Measurements from ENCODE around the gene FOXN3.

Gene FOXN3

DNA sequence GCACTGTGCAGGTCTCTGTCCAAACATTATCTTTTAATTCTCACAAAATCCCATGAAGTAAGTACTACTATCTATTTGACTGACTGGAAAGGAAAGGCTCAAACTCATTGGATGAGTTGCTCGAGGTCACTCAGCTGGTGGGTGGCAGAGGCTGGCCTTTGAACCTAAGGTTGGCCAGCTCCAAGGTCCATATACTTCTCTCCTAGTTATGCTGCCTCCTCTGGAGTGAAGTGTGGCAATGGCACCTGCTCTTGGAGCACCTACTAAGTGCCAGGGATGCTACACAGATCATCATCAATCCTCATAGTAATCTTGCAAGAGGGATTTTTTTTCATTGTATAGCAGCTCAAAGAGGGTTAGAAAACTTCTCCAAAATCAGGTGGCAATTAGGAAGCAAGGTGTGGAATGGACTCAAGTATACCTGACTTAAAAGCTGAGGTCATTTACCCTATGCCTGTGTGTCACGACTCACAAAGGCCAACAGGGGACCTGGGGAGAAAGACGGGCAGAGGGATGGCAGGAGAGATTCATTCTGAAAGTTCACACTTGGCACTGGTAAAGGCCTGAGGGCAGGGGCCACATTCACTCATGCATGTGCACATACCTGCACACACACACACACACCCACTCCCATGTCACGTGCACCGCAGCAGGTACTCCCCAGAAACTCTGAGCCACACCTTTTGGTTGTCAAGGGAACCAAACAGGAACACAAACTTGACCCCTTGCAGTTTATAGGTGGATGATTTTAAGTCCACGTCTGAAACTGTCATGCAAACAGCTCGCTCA, 146.4 kb downstream of the FOXN3 start:
- Histone ChIP-seq H3K9me2 (replicated peaks; ENCODE audit: low read depth, low read length) (no peaks in the 10 kb centered on the region), H3K9ac (ENCODE audit: low read depth, low read length, poor library complexity, severe bottlenecking) (no peak overlapping the region), H4K20me1 (ENCODE audit: insufficient read depth, low read length, poor library complexity, severe bottlenecking) (peaks cover 31% of the 10 kb centered on the region), H3K27me3 (ENCODE audit: insufficient read depth, low read length, poor library complexity, severe bottlenecking) (no peaks in the 10 kb centered on the region), H3K4me3 (ENCODE audit: low read length, poor library complexity, severe bottlenecking) (no peak overlapping the region), H3K36me3 (ENCODE audit: insufficient read depth, low read length) (peaks cover 24% of the 10 kb centered on the region; the same call in 1 of the 2 replicates), H3K79me2 (ENCODE audit: insufficient read depth, low read length) (peaks cover 88% of the 10 kb centered on the region; the same call in 1 of the 2 replicates), H3F3A (ENCODE audit: low read depth) (no peaks in the 10 kb centered on the region), H3K4me1 (ENCODE audit: insufficient read depth, low read length, poor library complexity, severe bottlenecking) (peaks cover 20% of the 10 kb centered on the region), H3K4me2 (ENCODE audit: low read depth, low read length, poor library complexity, severe bottlenecking) (no peak overlapping the region), H3K9me3 (ENCODE audit: insufficient read depth, low read depth, low read length) (no peaks in the 10 kb centered on the region), H2AFZ (ENCODE audit: low read length) (no peak overlapping the region)
- TF ChIP-seq, protein P1, sequence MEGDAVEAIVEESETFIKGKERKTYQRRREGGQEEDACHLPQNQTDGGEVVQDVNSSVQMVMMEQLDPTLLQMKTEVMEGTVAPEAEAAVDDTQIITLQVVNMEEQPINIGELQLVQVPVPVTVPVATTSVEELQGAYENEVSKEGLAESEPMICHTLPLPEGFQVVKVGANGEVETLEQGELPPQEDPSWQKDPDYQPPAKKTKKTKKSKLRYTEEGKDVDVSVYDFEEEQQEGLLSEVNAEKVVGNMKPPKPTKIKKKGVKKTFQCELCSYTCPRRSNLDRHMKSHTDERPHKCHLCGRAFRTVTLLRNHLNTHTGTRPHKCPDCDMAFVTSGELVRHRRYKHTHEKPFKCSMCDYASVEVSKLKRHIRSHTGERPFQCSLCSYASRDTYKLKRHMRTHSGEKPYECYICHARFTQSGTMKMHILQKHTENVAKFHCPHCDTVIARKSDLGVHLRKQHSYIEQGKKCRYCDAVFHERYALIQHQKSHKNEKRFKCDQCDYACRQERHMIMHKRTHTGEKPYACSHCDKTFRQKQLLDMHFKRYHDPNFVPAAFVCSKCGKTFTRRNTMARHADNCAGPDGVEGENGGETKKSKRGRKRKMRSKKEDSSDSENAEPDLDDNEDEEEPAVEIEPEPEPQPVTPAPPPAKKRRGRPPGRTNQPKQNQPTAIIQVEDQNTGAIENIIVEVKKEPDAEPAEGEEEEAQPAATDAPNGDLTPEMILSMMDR (conservative IDR thresholded peaks at IDR 0.05; ENCODE audit: low read length) = no peak
- TF ChIP-seq EZH2phosphoT487 (IDR thresholded peaks at IDR 0.05; ENCODE audit: borderline replicate concordance) = no peak

DNA sequence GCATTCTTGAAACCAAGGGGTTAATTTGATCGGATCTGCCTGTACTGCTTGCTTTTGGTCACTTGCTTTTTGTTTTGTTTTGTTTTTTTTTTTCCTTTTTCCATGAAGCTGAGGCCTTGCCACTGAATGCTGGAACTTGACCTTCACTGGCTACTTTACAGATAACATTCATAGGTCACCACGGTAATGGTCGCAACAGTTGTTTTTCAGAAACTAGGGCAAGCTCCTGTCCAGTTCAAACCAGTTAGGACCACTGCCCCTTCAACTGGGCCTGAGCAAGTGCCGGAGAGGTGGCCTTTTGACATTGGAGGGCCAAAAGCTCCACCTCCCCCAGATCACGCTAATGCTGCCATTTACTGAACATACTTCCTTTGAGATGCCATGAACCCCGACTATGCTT, 147.6 kb downstream of the FOXN3 start:
- no peak overlapping the region for H3K4me2 ChIP-seq (ENCODE audit: low read depth, low read length, poor library complexity, severe bottlenecking)
- no peak overlapping the region for H2AFZ ChIP-seq (ENCODE audit: low read length)
- peaks cover 30% of the 10 kb centered on the region for H4K20me1 ChIP-seq (ENCODE audit: insufficient read depth, low read length, poor library complexity, severe bottlenecking)
- H3K4me3 ChIP-seq (ENCODE audit: low read length, poor library complexity, severe bottlenecking) = no peak overlapping the region
- TF ChIP-seq, protein P1 (conservative IDR thresholded peaks at IDR 0.05; ENCODE audit: low read length) = no peak
- no peak for TF ChIP-seq EZH2phosphoT487 (IDR thresholded peaks at IDR 0.05; ENCODE audit: borderline replicate concordance)
- no peak overlapping the region for H3K9ac ChIP-seq (ENCODE audit: low read depth, low read length, poor library complexity, severe bottlenecking)
- no peaks in the 10 kb centered on the region for H3K9me2 ChIP-seq (replicated peaks; ENCODE audit: low read depth, low read length)
- no peaks in the 10 kb centered on the region for H3K9me3 ChIP-seq (ENCODE audit: insufficient read depth, low read depth, low read length)
- H3K36me3 ChIP-seq (ENCODE audit: insufficient read depth, low read length) = peaks cover 22% of the 10 kb centered on the region; the same call in 1 of the 2 replicates
- H3F3A ChIP-seq (ENCODE audit: low read depth) = no peaks in the 10 kb centered on the region
- H3K4me1 ChIP-seq (ENCODE audit: insufficient read depth, low read length, poor library complexity, severe bottlenecking) = peaks cover 15% of the 10 kb centered on the region
- peaks cover 87% of the 10 kb centered on the region for H3K79me2 ChIP-seq (ENCODE audit: insufficient read depth, low read length)
- H3K27me3 ChIP-seq (ENCODE audit: insufficient read depth, low read length, poor library complexity, severe bottlenecking) = no peaks in the 10 kb centered on the region

DNA sequence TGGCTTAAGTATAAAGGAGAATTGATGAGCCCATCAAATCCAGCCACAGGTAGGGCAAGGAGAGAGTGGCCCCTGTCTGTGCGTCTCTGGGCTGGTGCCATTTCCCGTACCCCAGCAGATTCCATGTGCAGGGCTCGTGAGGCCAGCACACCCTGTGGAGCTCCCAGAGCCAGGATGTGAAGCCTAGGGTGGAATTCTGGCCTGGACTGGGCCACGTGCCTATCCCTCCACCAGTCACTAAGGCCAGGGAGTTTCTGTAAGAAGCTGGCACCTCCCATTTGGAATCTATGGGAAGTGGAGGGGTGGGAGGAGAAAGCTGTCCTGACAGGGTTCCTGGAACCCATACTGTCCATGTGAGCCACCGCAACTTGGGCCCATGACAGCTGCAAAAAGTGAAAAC, 148.5 kb downstream of the FOXN3 start:
- Histone ChIP-seq H3F3A (ENCODE audit: low read depth) (no peaks in the 10 kb centered on the region), H3K36me3 (ENCODE audit: insufficient read depth, low read length) (peaks cover 24% of the 10 kb centered on the region; the same call in 1 of the 2 replicates), H3K9me2 (replicated peaks; ENCODE audit: low read depth, low read length) (no peaks in the 10 kb centered on the region), H4K20me1 (ENCODE audit: insufficient read depth, low read length, poor library complexity, severe bottlenecking) (peaks cover 30% of the 10 kb centered on the region), H3K4me2 (ENCODE audit: low read depth, low read length, poor library complexity, severe bottlenecking) (no peak overlapping the region), H3K79me2 (ENCODE audit: insufficient read depth, low read length) (peaks cover 82% of the 10 kb centered on the region), H3K9me3 (ENCODE audit: insufficient read depth, low read depth, low read length) (no peaks in the 10 kb centered on the region), H3K9ac (ENCODE audit: low read depth, low read length, poor library complexity, severe bottlenecking) (no peak overlapping the region), H3K4me1 (ENCODE audit: insufficient read depth, low read length, poor library complexity, severe bottlenecking) (peaks cover 15% of the 10 kb centered on the region), H2AFZ (ENCODE audit: low read length) (no peak overlapping the region), H3K27me3 (ENCODE audit: insufficient read depth, low read length, poor library complexity, severe bottlenecking) (no peaks in the 10 kb centered on the region), H3K4me3 (ENCODE audit: low read length, poor library complexity, severe bottlenecking) (no peak overlapping the region)
- TF ChIP-seq, protein P1 (conservative IDR thresholded peaks at IDR 0.05; ENCODE audit: low read length) = no peak
- no peak for TF ChIP-seq EZH2phosphoT487 (IDR thresholded peaks at IDR 0.05; ENCODE audit: borderline replicate concordance)
